Suprapubic skin (tissue), 4 donors: ENCODE data around the gene MAD1L1. TPM values are rescaled to one million over a fixed set of nuclear protein-coding genes. Genes with fewer than 3 reads are reported as not detected.

ENCODE experiments used
- DNase-seq, 2 donors: peaks; one replicate each; pipeline ENCODE4 v3.0.0-alpha.2; 2019; ENCODE audit warnings: low spot score in 2 of 2
- H3K27ac ChIP-seq: fragments of 200-600 bp; sonication (generic); one replicate; pipeline ENCODE4 v1.5.1; 2019
- H3K27me3 ChIP-seq: fragments of 200-600 bp; sonication (generic); one replicate; pipeline ENCODE4 v1.5.1; 2019
- H3K36me3 ChIP-seq: fragments of 200-600 bp; sonication (generic); one replicate; pipeline ENCODE4 v1.5.1; 2019
- H3K4me1 ChIP-seq: fragments of 200-600 bp; sonication (generic); one replicate; pipeline ENCODE4 v1.5.1; 2019
- H3K4me3 ChIP-seq: fragments of 200-600 bp; sonication (generic); one replicate; pipeline ENCODE4 v1.5.1; 2019; ENCODE audit warnings: mild to moderate bottlenecking
- H3K9me3 ChIP-seq: fragments of 200-600 bp; sonication (generic); one replicate; pipeline ENCODE4 v1.5.1; 2019
- EP300 ChIP-seq: sonication (generic); formaldehyde crosslinking; IDR thresholded peaks from one replicate; pipeline ENCODE4 v1.6.1; 2017; ENCODE audit warnings: antibody characterized with exemption
- POLR2A ChIP-seq, 2 donors: fragments of 450-650 bp; IDR thresholded peaks; one replicate each; pipeline ENCODE4 v1.6.1; 2017; ENCODE audit warnings: antibody characterized with exemption in 2 of 2, mild to moderate bottlenecking in 2 of 2, moderate library complexity in 2 of 2
- POLR2AphosphoS5 ChIP-seq, 3 donors: sonication (generic); formaldehyde crosslinking; IDR thresholded peaks; one replicate each; pipeline ENCODE4 v1.6.1; 2017; ENCODE audit warnings: antibody characterized with exemption in 3 of 3
- WGBS: methylation state at CpG from one replicate; pipeline ENCODE4 v1.1.5; 2018; 5-methylcytosine and 5-hydroxymethylcytosine counted together
- total RNA-seq, 4 donors: library from RNA; depleted of rRNA; stranded (reverse); fragments of >200 nt; gene quantifications; one replicate each; pipeline ENCODE4 v1.1.0, GENCODE V29; 2016
- TF ChIP-seq, protein P1 (sequence below), 2 donors: fragments of 200-600 bp in 1 of 2; fragments of 450-650 bp in 1 of 2; sonication (generic) in 1 of 2; IDR thresholded peaks; one replicate each; pipeline ENCODE4 v1.5.1; 2016 to 2019; ENCODE audit warnings: antibody characterized with exemption in 2 of 2, mild to moderate bottlenecking in 1 of 2, moderate library complexity in 1 of 2

The MAD1L1 gene
- total RNA-seq, 4 donors from 2014 or later: 53.2 to 69.8 (median 62.2) TPM

DNA sequence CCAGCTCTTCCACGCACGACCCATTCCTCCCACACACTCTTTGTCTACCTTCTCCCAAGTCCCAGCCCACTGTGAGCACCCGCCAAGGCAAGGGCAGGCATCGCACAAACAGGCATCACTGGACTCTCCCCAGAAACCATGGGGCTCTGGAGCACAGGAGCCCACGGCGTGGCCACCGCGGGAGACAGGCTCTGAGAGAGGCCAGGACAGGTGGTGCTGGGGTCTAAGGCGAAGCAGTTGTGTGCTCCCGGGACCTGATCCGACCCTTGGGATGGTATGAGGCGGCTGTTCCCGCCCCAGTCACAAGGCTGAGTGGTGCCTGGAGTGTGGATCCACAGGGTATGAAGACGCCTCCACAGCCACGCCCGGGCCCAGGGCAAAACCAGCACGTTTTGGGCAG lies 156.9 kb downstream of the MAD1L1 start:
- 75% methylated on average over 15 of the region's 17 CpGs for WGBS
- Histone ChIP-seq H3K4me1 (no peaks in the 10 kb centered on the region), H3K9me3 (no peaks in the 10 kb centered on the region), H3K27ac (no peak overlapping the region), H3K27me3 (no peaks in the 10 kb centered on the region), H3K4me3 (no peak overlapping the region), H3K36me3 (peaks cover 6% of the 10 kb centered on the region)
- TF ChIP-seq EP300 (no peak), POLR2AphosphoS5 (IDR thresholded peaks at IDR 0.05) (no peak), POLR2A (IDR thresholded peaks at IDR 0.05) (no peak)
- TF ChIP-seq, protein P1, sequence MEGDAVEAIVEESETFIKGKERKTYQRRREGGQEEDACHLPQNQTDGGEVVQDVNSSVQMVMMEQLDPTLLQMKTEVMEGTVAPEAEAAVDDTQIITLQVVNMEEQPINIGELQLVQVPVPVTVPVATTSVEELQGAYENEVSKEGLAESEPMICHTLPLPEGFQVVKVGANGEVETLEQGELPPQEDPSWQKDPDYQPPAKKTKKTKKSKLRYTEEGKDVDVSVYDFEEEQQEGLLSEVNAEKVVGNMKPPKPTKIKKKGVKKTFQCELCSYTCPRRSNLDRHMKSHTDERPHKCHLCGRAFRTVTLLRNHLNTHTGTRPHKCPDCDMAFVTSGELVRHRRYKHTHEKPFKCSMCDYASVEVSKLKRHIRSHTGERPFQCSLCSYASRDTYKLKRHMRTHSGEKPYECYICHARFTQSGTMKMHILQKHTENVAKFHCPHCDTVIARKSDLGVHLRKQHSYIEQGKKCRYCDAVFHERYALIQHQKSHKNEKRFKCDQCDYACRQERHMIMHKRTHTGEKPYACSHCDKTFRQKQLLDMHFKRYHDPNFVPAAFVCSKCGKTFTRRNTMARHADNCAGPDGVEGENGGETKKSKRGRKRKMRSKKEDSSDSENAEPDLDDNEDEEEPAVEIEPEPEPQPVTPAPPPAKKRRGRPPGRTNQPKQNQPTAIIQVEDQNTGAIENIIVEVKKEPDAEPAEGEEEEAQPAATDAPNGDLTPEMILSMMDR (IDR thresholded peaks at IDR 0.05): no peak
- no peak for DNase-seq

DNA sequence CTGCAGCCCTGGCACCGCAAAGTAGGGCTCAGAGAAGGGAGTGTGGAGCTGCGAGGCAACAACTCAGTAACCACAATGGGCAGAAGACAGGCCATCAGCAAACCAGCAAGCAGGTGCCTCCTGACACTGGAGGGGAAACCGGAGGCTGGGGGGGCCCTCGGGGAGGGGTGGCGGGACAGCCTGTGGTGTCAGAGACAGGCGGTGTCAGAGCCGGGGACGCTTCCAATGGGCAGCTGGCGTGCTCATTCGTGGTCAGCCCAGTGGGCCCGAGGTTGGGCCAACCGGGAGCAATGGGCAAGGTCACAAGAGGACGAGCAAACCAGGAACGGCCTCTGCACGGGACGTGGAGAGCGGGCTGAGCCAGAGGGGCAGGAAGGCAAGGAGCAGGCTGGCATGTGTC lies 158.1 kb downstream of the MAD1L1 start:
- Histone ChIP-seq H3K4me1 (no peaks in the 10 kb centered on the region), H3K9me3 (no peaks in the 10 kb centered on the region), H3K27me3 (no peaks in the 10 kb centered on the region), H3K36me3 (peaks cover 6% of the 10 kb centered on the region), H3K27ac (no peak overlapping the region), H3K4me3 (no peak overlapping the region)
- WGBS: 95% methylated on average over 17 of the region's 17 CpGs
- TF ChIP-seq POLR2AphosphoS5 (IDR thresholded peaks at IDR 0.05) (no peak), POLR2A (IDR thresholded peaks at IDR 0.05) (no peak), EP300 (no peak)
- TF ChIP-seq, protein P1 (IDR thresholded peaks at IDR 0.05): no peak
- no peak for DNase-seq

DNA sequence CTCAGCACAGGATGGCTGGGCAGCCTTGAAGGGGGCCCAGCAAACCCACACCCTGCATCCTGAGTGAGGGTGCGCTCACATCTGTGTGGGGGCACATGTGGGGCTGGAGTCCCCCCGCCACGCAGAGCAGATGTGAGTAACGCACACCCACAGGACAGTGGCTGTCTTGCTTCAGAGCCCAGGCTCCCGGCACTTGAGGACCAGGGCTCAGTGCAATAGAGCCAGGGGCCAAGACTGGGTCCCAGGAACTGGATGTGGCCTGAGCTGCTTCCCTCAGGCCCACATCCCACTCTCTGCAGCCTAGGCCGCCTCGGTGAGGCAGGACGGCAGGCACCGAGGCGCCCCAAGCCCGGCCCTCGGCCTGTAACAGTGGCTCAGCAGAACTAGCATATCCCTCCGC lies 159.9 kb downstream of the MAD1L1 start:
- Histone ChIP-seq H3K27me3 (no peaks in the 10 kb centered on the region), H3K27ac (no peak overlapping the region), H3K9me3 (no peaks in the 10 kb centered on the region), H3K4me1 (no peaks in the 10 kb centered on the region), H3K4me3 (no peak overlapping the region), H3K36me3 (peaks cover 18% of the 10 kb centered on the region)
- DNase-seq: no peak
- WGBS: 100% methylated on average over 1 of the region's 13 CpGs
- no peak for TF ChIP-seq POLR2AphosphoS5 (IDR thresholded peaks at IDR 0.05)
- no peak for TF ChIP-seq EP300
- no peak for TF ChIP-seq POLR2A (IDR thresholded peaks at IDR 0.05)
- TF ChIP-seq, protein P1 (IDR thresholded peaks at IDR 0.05): no peak

DNA sequence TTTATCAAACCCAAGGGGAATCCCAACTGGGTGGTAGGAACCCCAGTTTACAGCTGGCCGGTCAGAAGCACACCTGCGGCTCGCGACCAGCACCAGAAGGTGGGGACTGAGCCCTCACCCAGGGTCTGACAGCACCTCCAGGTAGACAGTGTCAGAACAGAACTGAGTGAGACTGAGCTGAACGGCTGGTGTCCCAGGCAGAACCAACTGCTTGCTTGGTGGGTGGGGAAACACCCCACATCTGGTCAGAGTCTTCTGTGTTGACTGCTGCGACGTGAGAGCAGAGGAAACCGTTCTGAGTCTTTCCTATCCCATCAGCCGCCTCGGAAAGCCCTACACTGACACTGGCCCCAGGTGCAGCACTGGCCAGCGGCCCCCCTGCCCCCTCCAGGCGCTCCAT lies 160.7 kb downstream of the MAD1L1 start:
- Histone ChIP-seq H3K4me1 (no peaks in the 10 kb centered on the region), H3K27ac (no peak overlapping the region), H3K36me3 (peaks cover 19% of the 10 kb centered on the region), H3K9me3 (no peaks in the 10 kb centered on the region), H3K27me3 (no peaks in the 10 kb centered on the region), H3K4me3 (no peak overlapping the region)
- no peak for DNase-seq
- TF ChIP-seq POLR2A (IDR thresholded peaks at IDR 0.05) (no peak), POLR2AphosphoS5 (IDR thresholded peaks at IDR 0.05) (no peak), EP300 (no peak)
- TF ChIP-seq, protein P1 (IDR thresholded peaks at IDR 0.05): no peak
- 87% methylated on average over 11 of the region's 12 CpGs for WGBS

DNA sequence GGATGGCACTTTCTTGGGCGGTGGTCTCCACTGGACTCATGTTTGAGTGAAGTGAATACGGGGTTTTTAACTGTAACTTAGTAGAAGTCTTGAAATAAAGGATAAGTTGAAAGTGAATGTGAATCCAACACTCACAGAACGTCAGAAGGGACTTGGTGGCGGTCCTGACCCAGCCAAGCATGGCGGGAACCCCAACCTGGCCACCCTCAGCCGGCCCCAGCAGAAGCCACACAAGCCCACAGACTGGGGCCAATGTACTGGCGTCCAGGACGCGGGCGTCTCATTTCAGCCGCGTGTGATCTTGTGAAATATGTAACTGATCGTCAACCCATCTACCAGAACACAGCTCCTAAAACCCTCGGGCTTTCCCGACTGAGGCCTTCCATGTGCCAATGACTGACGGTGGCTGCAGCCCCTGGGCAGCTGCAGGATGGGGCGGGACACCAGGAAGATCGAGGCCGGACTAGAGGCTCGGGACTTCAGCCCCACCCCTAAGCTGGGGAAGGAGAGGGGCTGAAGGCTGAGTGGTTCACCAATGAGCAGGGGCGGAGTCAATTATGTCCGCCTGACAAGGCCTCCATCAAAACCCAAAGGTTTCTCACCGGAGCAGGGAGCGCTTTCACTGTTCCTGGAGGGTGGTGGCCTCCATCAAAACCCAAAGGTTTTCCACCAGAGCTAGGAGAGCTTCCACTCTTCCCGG lies 161.5 kb downstream of the MAD1L1 start:
- no peak for TF ChIP-seq POLR2A (IDR thresholded peaks at IDR 0.05)
- TF ChIP-seq POLR2AphosphoS5 (IDR thresholded peaks at IDR 0.05): no peak
- TF ChIP-seq, protein P1 (IDR thresholded peaks at IDR 0.05): no peak
- no peak for TF ChIP-seq EP300
- no peak for DNase-seq
- no peak overlapping the region for H3K4me3 ChIP-seq
- H3K27ac ChIP-seq: no peak overlapping the region
- WGBS: 96% methylated on average over 21 of the region's 25 CpGs
- H3K4me1 ChIP-seq: no peaks in the 10 kb centered on the region
- H3K9me3 ChIP-seq: no peaks in the 10 kb centered on the region
- H3K27me3 ChIP-seq: no peaks in the 10 kb centered on the region
- H3K36me3 ChIP-seq: peaks cover 23% of the 10 kb centered on the region
